RWPE2 (cell line): ENCODE measurements around the gene PTPRR.

Experiments used
- ATAC-seq: fragments of 200-7000 bp; cut with Tn5 transposase; 3 replicates; pipeline ENCODE4 v1.9.1; 2021; ENCODE audit warnings: low read depth
- DNase-seq: peaks from one replicate; pipeline ENCODE4 v3.0.0-alpha.2; 2020; ENCODE audit warnings: low spot score
- H3K27ac ChIP-seq: fragments of 450-650 bp; 2 replicates; pipeline ENCODE4 v1.5.1; 2017; ENCODE audit warnings: mild to moderate bottlenecking; ENCODE audit not compliant: poor library complexity, severe bottlenecking
- H3K27me3 ChIP-seq: fragments of 250-450 bp; sonication (Bioruptor Pico); 2 replicates; pipeline ENCODE4 v1.5.1; 2021; ENCODE audit warnings: mild to moderate bottlenecking, moderate library complexity; ENCODE audit not compliant: insufficient read depth, poor library complexity, severe bottlenecking
- H3K36me3 ChIP-seq: fragments of 250-450 bp; sonication (Bioruptor Pico); 2 replicates; pipeline ENCODE4 v1.5.1; 2020; ENCODE audit warnings: low read depth, mild to moderate bottlenecking, moderate library complexity
- H3K4me1 ChIP-seq: fragments of 250-450 bp; sonication (Bioruptor Pico); 2 replicates; pipeline ENCODE4 v1.5.1; 2021; ENCODE audit warnings: mild to moderate bottlenecking, moderate library complexity; ENCODE audit not compliant: insufficient read depth, poor library complexity, severe bottlenecking
- H3K4me3 ChIP-seq: fragments of 250-450 bp; sonication (Bioruptor Pico); 2 replicates; pipeline ENCODE4 v1.5.1; 2021; ENCODE audit warnings: mild to moderate bottlenecking, moderate library complexity; ENCODE audit not compliant: severe bottlenecking
- H3K9me3 ChIP-seq: fragments of 250-450 bp; sonication (Bioruptor Pico); 2 replicates; pipeline ENCODE4 v1.5.1; 2021; ENCODE audit warnings: mild to moderate bottlenecking, moderate library complexity; ENCODE audit not compliant: severe bottlenecking
- TF ChIP-seq, protein P1 (sequence below): fragments of 450-650 bp; IDR thresholded peaks from one replicate; pipeline ENCODE4 v1.5.1; 2017; ENCODE audit warnings: mild to moderate bottlenecking, moderate library complexity; ENCODE audit not compliant: poor library complexity, severe bottlenecking

Gene PTPRR

DNA sequence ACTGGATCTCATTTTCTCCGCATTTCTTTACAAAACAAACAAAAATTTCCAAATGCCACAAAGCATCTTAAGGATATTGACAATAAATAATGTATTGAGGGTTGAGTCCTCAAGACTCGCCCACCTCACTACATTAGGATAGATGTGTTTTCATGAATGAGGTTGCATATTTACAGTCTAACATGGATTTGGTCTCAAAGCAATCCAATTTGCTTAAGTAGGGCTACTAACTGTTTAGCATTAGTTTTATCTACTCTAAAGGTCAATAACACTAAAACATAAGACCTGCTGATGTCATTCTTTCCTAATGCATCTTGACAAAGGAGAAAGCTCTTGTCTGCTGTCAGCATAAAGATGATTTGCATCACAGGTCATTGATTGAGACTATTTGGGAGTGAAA lies 82.4 kb downstream of the PTPRR start:
- no peaks in the 10 kb centered on the region for H3K27me3 ChIP-seq
- no peaks in the 10 kb centered on the region for H3K9me3 ChIP-seq
- no peak overlapping the region for H3K27ac ChIP-seq
- peaks cover 14% of the 10 kb centered on the region for H3K4me1 ChIP-seq
- DNase-seq (no peak), ATAC-seq (no peak)
- H3K4me3 ChIP-seq, result no peak overlapping the region
- TF ChIP-seq, protein P1, sequence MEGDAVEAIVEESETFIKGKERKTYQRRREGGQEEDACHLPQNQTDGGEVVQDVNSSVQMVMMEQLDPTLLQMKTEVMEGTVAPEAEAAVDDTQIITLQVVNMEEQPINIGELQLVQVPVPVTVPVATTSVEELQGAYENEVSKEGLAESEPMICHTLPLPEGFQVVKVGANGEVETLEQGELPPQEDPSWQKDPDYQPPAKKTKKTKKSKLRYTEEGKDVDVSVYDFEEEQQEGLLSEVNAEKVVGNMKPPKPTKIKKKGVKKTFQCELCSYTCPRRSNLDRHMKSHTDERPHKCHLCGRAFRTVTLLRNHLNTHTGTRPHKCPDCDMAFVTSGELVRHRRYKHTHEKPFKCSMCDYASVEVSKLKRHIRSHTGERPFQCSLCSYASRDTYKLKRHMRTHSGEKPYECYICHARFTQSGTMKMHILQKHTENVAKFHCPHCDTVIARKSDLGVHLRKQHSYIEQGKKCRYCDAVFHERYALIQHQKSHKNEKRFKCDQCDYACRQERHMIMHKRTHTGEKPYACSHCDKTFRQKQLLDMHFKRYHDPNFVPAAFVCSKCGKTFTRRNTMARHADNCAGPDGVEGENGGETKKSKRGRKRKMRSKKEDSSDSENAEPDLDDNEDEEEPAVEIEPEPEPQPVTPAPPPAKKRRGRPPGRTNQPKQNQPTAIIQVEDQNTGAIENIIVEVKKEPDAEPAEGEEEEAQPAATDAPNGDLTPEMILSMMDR, result no peak
- no peaks in the 10 kb centered on the region for H3K36me3 ChIP-seq

DNA sequence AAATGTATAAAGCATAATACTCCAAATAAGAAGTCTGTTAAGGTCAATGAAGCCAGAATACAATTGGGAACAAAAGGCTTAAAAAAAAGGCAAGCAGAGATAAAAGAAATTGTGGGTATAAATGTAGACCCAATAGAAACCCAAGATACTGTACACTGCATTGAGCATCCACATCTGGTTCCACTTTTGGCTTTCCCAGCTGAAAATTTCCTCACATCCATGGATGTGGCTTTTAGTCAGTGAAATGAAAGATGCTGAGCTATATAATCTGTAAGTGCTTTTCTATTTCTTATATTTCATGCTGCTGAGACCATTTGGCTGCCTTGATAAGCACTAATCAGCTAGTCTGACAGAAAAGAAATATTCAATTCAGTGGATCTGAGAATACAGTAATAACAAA lies 83.5 kb downstream of the PTPRR start:
- H3K36me3 ChIP-seq, result no peaks in the 10 kb centered on the region
- H3K9me3 ChIP-seq, result no peaks in the 10 kb centered on the region
- peaks cover 8% of the 10 kb centered on the region for H3K4me1 ChIP-seq
- H3K27me3 ChIP-seq, result no peaks in the 10 kb centered on the region
- no peak for ATAC-seq
- TF ChIP-seq, protein P1, result no peak
- no peak overlapping the region for H3K4me3 ChIP-seq
- H3K27ac ChIP-seq, result no peak overlapping the region
- no peak for DNase-seq

DNA sequence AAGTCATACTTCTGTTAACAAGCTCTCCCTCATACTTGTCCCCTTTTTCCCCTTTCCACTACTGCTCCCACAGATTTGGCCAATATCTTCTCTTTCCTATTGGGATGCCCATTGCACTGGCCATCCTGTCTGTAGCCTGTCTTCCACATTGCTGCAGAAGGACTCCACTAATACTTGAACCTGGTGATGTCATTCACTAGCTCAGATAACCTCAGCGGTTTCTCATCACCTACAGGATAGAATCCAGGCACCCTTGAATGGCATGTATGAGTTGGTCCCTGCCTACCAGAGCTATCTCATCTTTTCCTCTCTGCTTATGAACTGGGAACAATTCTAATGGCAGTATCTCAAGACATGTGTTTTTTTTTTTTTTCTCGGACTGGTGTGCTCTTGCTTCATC lies 84.6 kb downstream of the PTPRR start:
- DNase-seq (no peak), ATAC-seq (no peak)
- H3K27me3 ChIP-seq, result no peaks in the 10 kb centered on the region
- no peaks in the 10 kb centered on the region for H3K36me3 ChIP-seq
- no peak overlapping the region for H3K4me3 ChIP-seq
- H3K27ac ChIP-seq, result no peak overlapping the region
- TF ChIP-seq, protein P1, result no peak
- peaks cover 7% of the 10 kb centered on the region for H3K4me1 ChIP-seq
- H3K9me3 ChIP-seq, result no peaks in the 10 kb centered on the region

DNA sequence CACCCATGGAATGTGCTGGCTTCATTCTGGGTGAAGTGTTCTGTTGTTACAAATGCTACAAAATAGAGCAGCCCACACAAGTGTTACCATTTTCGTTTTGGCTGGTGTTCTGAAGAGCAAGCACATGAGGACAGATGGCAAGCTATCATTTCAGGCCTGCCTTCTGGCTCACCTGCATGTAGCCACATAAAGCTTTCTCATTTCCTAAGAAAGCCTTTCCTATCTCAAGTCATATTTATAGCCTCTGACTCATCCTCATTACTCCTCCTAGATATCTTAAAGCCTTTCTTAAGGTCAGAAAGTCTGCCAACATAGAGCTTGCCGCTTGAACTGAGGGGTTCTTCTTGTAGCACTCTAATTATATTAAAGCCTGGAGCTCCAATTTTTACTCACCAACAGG lies 89.0 kb downstream of the PTPRR start:
- H3K36me3 ChIP-seq, result no peaks in the 10 kb centered on the region
- H3K4me3 ChIP-seq, result no peak overlapping the region
- no peak for DNase-seq
- no peaks in the 10 kb centered on the region for H3K9me3 ChIP-seq
- peaks cover 7% of the 10 kb centered on the region for H3K4me1 ChIP-seq
- H3K27ac ChIP-seq, result no peak overlapping the region
- TF ChIP-seq, protein P1, result no peak
- no peaks in the 10 kb centered on the region for H3K27me3 ChIP-seq
- peak; percentile 84 for ATAC-seq

DNA sequence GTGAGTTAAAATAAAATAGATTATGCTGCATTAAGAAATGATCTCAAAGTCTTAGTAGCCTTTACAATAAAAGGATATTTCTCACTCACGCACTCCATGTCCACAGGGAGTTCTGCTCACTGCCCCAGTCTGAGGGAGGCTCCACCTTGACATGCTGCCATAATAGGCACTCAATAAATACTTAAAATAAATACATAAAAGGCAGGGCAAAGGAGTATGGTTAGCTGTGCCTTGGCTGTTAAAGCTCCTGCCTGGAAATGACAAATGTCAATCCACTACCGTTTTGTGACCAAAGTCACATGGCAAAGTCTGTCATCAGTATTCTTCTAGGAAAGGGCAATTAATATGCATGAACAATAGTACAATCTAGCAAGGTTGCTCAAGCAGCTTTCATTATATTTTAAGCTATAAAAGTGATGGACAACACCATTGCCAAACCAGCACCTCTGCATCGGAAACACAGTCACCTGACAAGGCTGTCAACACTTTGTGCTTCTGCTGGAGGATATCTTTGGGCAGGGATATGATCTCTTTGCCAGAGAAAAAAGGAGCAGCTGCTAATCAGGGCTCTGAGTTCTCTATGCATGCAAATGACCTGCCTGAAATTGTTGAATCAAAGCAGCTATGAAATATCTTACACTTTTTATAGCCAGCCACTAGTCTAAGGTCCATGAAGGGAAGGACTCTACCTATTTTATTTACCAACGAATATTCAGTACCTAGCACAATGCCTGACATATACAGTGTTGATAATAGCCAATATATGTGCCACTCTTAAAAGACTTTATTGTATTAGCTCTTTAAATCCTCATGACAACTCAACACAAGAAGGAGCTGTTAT lies 90.1 kb downstream of the PTPRR start:
- DNase-seq (no peak), ATAC-seq (no peak)

More for the DNA sequence above, 90.1 kb downstream of the PTPRR start:
- H3K27me3 ChIP-seq, result no peaks in the 10 kb centered on the region
- H3K27ac ChIP-seq, result no peak overlapping the region
- TF ChIP-seq, protein P1, result no peak
- no peak overlapping the region for H3K4me3 ChIP-seq
- H3K9me3 ChIP-seq, result no peaks in the 10 kb centered on the region
- H3K36me3 ChIP-seq, result no peaks in the 10 kb centered on the region
- peaks cover 7% of the 10 kb centered on the region for H3K4me1 ChIP-seq
